Mammary epithelial cell (primary cell): ENCODE data around the gene AS3MT.

Experiments used
- CTCF ChIP-seq, 2 donors: IDR thresholded peaks in 1 of 2; conservative IDR thresholded peaks in 1 of 2; 2 replicates each; pipeline ENCODE4 v1.5.1; 2011 to 2012; ENCODE audit warnings: inconsistent platforms in 2 of 2, low read length in 2 of 2, mild to moderate bottlenecking in 2 of 2, control low read depth in 1 of 2, low read depth in 1 of 2; ENCODE audit not compliant: insufficient read depth in 1 of 2; ENCODE audit errors: extremely low read depth in 1 of 2
- EZH2 ChIP-seq: IDR thresholded peaks from 2 replicates; pipeline ENCODE4 v1.6.1; 2012; ENCODE audit warnings: low read length, inconsistent platforms, borderline replicate concordance

DNA sequence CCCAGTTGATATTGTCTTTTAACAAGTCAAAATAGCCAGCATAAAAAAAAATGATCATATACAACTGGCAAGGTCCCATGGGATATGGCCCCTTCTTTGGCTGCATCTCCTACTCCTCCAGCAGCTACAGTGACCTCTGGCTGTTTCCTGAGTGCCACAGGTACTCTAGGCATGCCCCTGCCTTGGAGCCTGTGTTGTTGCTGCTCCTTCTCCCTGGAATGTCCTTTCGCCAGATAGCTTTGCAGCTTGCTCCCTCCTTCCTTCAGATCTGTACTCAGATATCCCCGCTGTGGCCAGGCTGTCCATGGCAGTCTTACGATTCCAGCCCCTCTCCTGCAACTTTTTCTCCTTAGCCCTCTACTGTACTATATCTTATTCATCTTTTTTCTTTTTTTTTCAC is 72.1 kb downstream of the AS3MT start:
- TF ChIP-seq CTCF (conservative IDR thresholded peaks at IDR 0.05 in 1 of 2, IDR thresholded peaks at IDR 0.05 in 1 of 2; ENCODE audit: extremely low read depth in 1 of 2, insufficient read depth in 1 of 2, low read depth in 1 of 2, low read length in 2 of 2) (no peak), EZH2 (no peak)
